PC-3 (cell line): Measurements from ENCODE around the gene EFNA5. TPM values are rescaled to one million over a fixed set of nuclear protein-coding genes. Genes with fewer than 3 reads are reported as not detected.

ENCODE experiments used
- ATAC-seq: fragments of 200-7000 bp; cut with Tn5 transposase; 2 replicates; pipeline ENCODE4 v1.9.1; 2020; ENCODE audit warnings: mild to moderate bottlenecking, moderate library complexity
- BruUV-seq: library from RNA; stranded (reverse); fragments of 400-500 nt; replicated peaks from 2 replicates; lab custom pipeline; 2021; lab: Mats Ljungman, UMichigan
- CTCF ChIA-PET: fragments of 300-600 bp; sonication (Branson Sonifier 250); formaldehyde crosslinking; loops from one replicate; lab custom pipeline; 2022; ENCODE audit warnings: antibody characterized with exemption; lab: Charles Lee
- POLR2A ChIA-PET: fragments of 300-600 bp; sonication (Branson Sonifier 250); formaldehyde crosslinking; loops from one replicate; lab custom pipeline; 2022; ENCODE audit warnings: antibody characterized with exemption; ENCODE audit not compliant: unreplicated experiment; lab: Charles Lee
- DNase-seq: peaks from one replicate; pipeline ENCODE4 v3.0.0-alpha.2; 2015
- H2AFZ ChIP-seq: fragments of 300-600 bp; sonication (generic); 2 replicates; pipeline ENCODE4 v1.6.0; 2016; ENCODE audit warnings: antibody characterized with exemption, low read length
- H3F3A ChIP-seq: fragments of 300-600 bp; sonication (generic); one replicate; pipeline ENCODE4 v1.6.0; 2017; ENCODE audit warnings: antibody characterized with exemption, low read length, control low read depth, mild to moderate bottlenecking; ENCODE audit not compliant: unreplicated experiment
- H3K27ac ChIP-seq: fragments of 300-600 bp; sonication (generic); 2 replicates; pipeline ENCODE4 v1.5.1; 2016; ENCODE audit warnings: mild to moderate bottlenecking, low read length
- H3K27me3 ChIP-seq: fragments of 300-600 bp; sonication (generic); 2 replicates; pipeline ENCODE4 v1.6.1; 2016; ENCODE audit warnings: low read length, mixed read lengths
- H3K36me3 ChIP-seq: fragments of 300-600 bp; sonication (generic); 2 replicates; pipeline ENCODE4 v1.6.1; 2016; ENCODE audit warnings: low read depth, mixed run types, low read length, mixed read lengths
- H3K4me1 ChIP-seq: fragments of 300-600 bp; sonication (generic); 2 replicates; pipeline ENCODE4 v1.5.1; 2016; ENCODE audit warnings: low read length; ENCODE audit not compliant: insufficient read depth
- H3K4me2 ChIP-seq: fragments of 300-600 bp; sonication (generic); 2 replicates; pipeline ENCODE4 v1.6.0; 2016; ENCODE audit warnings: low read length
- H3K4me3 ChIP-seq: fragments of 300-600 bp; sonication (generic); 2 replicates; pipeline ENCODE4 v1.5.1; 2016; ENCODE audit warnings: mild to moderate bottlenecking, low read length, mixed read lengths
- H3K79me2 ChIP-seq: fragments of 300-600 bp; sonication (generic); 2 replicates; pipeline ENCODE4 v1.6.1; 2017; ENCODE audit warnings: low read length, mixed read lengths
- H3K9ac ChIP-seq: fragments of 300-600 bp; sonication (generic); 2 replicates; pipeline ENCODE4 v1.6.0; 2016; ENCODE audit warnings: mild to moderate bottlenecking, low read length
- H3K9me2 ChIP-seq: fragments of 300-600 bp; sonication (generic); replicated peaks from 2 replicates; pipeline ENCODE4 v1.6.1; 2016; ENCODE audit warnings: mixed run types, low read length, mixed read lengths
- H3K9me3 ChIP-seq: fragments of 300-600 bp; sonication (generic); 2 replicates; pipeline ENCODE4 v1.6.1; 2016; ENCODE audit warnings: low read length, mixed read lengths
- H4K20me1 ChIP-seq: fragments of 300-600 bp; sonication (generic); 2 replicates; pipeline ENCODE4 v1.6.1; 2016; ENCODE audit warnings: low read length, mixed read lengths
- CTCF ChIP-seq: fragments of 300-600 bp; sonication (generic); conservative IDR thresholded peaks from 2 replicates; pipeline ENCODE4 v1.5.1; 2017; ENCODE audit warnings: antibody characterized with exemption, low read depth, mild to moderate bottlenecking, low read length
- EZH2 ChIP-seq: fragments of 300-600 bp; sonication (generic); IDR thresholded peaks from one replicate; pipeline ENCODE4 v1.6.1; 2017; ENCODE audit warnings: antibody characterized with exemption, mild to moderate bottlenecking, low read length; ENCODE audit not compliant: unreplicated experiment
- EZH2phosphoT487 ChIP-seq: fragments of 300-600 bp; sonication (generic); IDR thresholded peaks from 2 replicates; pipeline ENCODE4 v1.6.1; 2018; ENCODE audit warnings: mild to moderate bottlenecking, antibody characterized with exemption, low read length, borderline replicate concordance
- intact Hi-C: fragments of 100-400 bp; cut with micrococcal nuclease; formaldehyde crosslinking; loops from 2 replicates; pipeline ENCODE4 v1.9.0; 2023
- total RNA-seq: library from RNA; depleted of rRNA; stranded (reverse); fragments of >200 nt; gene quantifications from 2 replicates; pipeline ENCODE4 v1.2.3, GENCODE V29; 2014

Gene EFNA5
- total RNA-seq, 1 experiment from 2014 or later: 5.4 TPM

GRCh38 chr5:107538331-107538730, 132.4 kb downstream of the EFNA5 start:
- H3K4me1 ChIP-seq: peaks cover 13% of the 10 kb centered on the region
- H4K20me1 ChIP-seq: no peaks in the 10 kb centered on the region
- ChIA-PET CTCF (no interaction called here), POLR2A (no interaction called here)
- H3K79me2 ChIP-seq: peaks cover 17% of the 10 kb centered on the region; the same call in 1 of the 2 replicates
- H3K4me3 ChIP-seq: no peak overlapping the region
- no peaks in the 10 kb centered on the region for H3K9me3 ChIP-seq
- ATAC-seq: no peak
- no peak overlapping the region for H3K9ac ChIP-seq
- TF ChIP-seq CTCF: no peak
- TF ChIP-seq EZH2phosphoT487: no peak
- no peak for TF ChIP-seq EZH2
- peaks cover 3% of the 10 kb centered on the region for H3F3A ChIP-seq
- no peaks in the 10 kb centered on the region for H3K9me2 ChIP-seq
- H2AFZ ChIP-seq: no peak overlapping the region
- no peak overlapping the region for H3K4me2 ChIP-seq
- H3K36me3 ChIP-seq: no peaks in the 10 kb centered on the region
- intact Hi-C loops: no loop called here
- H3K27ac ChIP-seq: no peak overlapping the region
- DNase-seq: no peak
- BruUV-seq: no TSS peak
- no peaks in the 10 kb centered on the region for H3K27me3 ChIP-seq

DNA sequence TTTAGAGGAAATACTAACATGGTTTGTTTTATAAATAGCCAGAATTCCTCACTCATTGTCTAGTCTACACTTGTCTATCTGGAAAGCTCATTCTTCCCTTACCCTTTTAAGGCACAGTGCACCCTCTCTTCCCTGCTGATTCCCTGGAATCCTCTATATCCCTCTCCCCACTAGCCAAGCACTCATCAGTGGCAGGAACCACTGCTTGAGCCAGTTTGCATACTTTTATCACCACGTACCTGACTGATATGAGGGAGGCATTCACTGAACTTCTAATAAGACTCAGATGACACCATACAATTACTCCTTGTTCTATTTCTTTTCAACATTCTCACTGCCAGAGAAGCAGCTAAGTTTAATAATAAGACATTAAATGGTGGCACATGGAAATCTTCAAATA, 134.9 kb downstream of the EFNA5 start:
- CTCF ChIA-PET: no interaction called here
- H3F3A ChIP-seq: no peaks in the 10 kb centered on the region
- ATAC-seq (no peak), DNase-seq (no peak)
- no peak overlapping the region for H3K4me3 ChIP-seq
- no peak overlapping the region for H2AFZ ChIP-seq
- no peak overlapping the region for H3K9ac ChIP-seq
- H3K4me2 ChIP-seq: no peak overlapping the region
- 0 out of 2 replicates have a peak, but pooled peaks cover 8% of the 10 kb centered on the region for H3K79me2 ChIP-seq
- no peaks in the 10 kb centered on the region for H3K36me3 ChIP-seq
- no peaks in the 10 kb centered on the region for H3K27me3 ChIP-seq
- no peaks in the 10 kb centered on the region for H3K4me1 ChIP-seq
- BruUV-seq: no TSS peak
- intact Hi-C loops: no loop called here
- TF ChIP-seq EZH2phosphoT487 (no peak), CTCF (no peak), EZH2 (no peak)
- H4K20me1 ChIP-seq: no peaks in the 10 kb centered on the region
- H3K27ac ChIP-seq: no peak overlapping the region
- POLR2A ChIA-PET: no interaction called here
- no peaks in the 10 kb centered on the region for H3K9me2 ChIP-seq
- H3K9me3 ChIP-seq: no peaks in the 10 kb centered on the region

GRCh38 chr5:107533910-107534876, 136.5 kb downstream of the EFNA5 start:
- Histone ChIP-seq H3K27ac (no peak overlapping the region), H2AFZ (no peak overlapping the region), H3K9ac (no peak overlapping the region), H3K9me2 (no peaks in the 10 kb centered on the region), H3K4me2 (no peak overlapping the region), H3F3A (no peaks in the 10 kb centered on the region), H3K79me2 (0 out of 2 replicates have a peak, but pooled peaks cover 9% of the 10 kb centered on the region), H4K20me1 (no peaks in the 10 kb centered on the region), H3K9me3 (no peaks in the 10 kb centered on the region), H3K4me1 (no peaks in the 10 kb centered on the region), H3K36me3 (no peaks in the 10 kb centered on the region), H3K4me3 (no peak overlapping the region), H3K27me3 (no peaks in the 10 kb centered on the region)
- TF ChIP-seq EZH2 (no peak), CTCF (no peak), EZH2phosphoT487 (no peak)
- ChIA-PET POLR2A (no interaction called here), CTCF (no interaction called here)
- intact Hi-C loops: no loop called here
- DNase-seq (no peak), ATAC-seq (no peak)
- no TSS peak for BruUV-seq
